Mesendoderm (in vitro differentiated cells): ENCODE measurements around the gene PPP2R5C.

Experiments used
- DNase-seq: peaks from one replicate; pipeline ENCODE4 v3.0.0; 2013
- H2AK5ac ChIP-seq: 2 replicates; pipeline ENCODE4 v1.6.1; 2013; ENCODE audit warnings: low read length, inconsistent platforms
- H2BK120ac ChIP-seq: 2 replicates; pipeline ENCODE4 v1.6.1; 2013; ENCODE audit warnings: low read depth, mild to moderate bottlenecking, low read length, moderate library complexity, mixed read lengths
- H2BK15ac ChIP-seq: replicated peaks from 2 replicates; pipeline ENCODE4 v1.6.1; 2013; ENCODE audit warnings: low read depth, mild to moderate bottlenecking, moderate library complexity
- H2BK5ac ChIP-seq: 2 replicates; pipeline ENCODE4 v1.6.1; 2013; ENCODE audit warnings: low read length, inconsistent platforms
- H3K18ac ChIP-seq: 2 replicates; pipeline ENCODE4 v1.6.1; 2013; ENCODE audit warnings: mild to moderate bottlenecking, low read length, mixed read lengths
- H3K23ac ChIP-seq: one replicate; pipeline ENCODE4 v1.6.1; 2013; ENCODE audit warnings: low read length
- H3K27ac ChIP-seq: 2 replicates; pipeline ENCODE4 v1.5.1; 2013; ENCODE audit warnings: low read depth, mild to moderate bottlenecking, inconsistent platforms, low read length, moderate library complexity
- H3K27me3 ChIP-seq: 2 replicates; pipeline ENCODE4 v1.6.1; 2013; ENCODE audit warnings: low read length, control low read depth, mild to moderate bottlenecking, inconsistent platforms; ENCODE audit not compliant: insufficient read depth, poor library complexity
- H3K36me3 ChIP-seq: 2 replicates; pipeline ENCODE4 v1.6.1; 2013; ENCODE audit warnings: low read length, inconsistent platforms; ENCODE audit not compliant: control insufficient read depth, insufficient read depth
- H3K4ac ChIP-seq: one replicate; pipeline ENCODE4 v1.6.1; 2013; ENCODE audit warnings: low read depth, mild to moderate bottlenecking, low read length, moderate library complexity
- H3K4me1 ChIP-seq: 2 replicates; pipeline ENCODE4 v1.6.1; 2013; ENCODE audit warnings: low read depth, low read length, inconsistent platforms; ENCODE audit not compliant: control insufficient read depth
- H3K4me2 ChIP-seq: 2 replicates; pipeline ENCODE4 v1.6.1; 2013; ENCODE audit warnings: low read length
- H3K4me3 ChIP-seq: 2 replicates; pipeline ENCODE4 v1.5.1; 2013; ENCODE audit warnings: mild to moderate bottlenecking, low read length
- H3K56ac ChIP-seq: one replicate; pipeline ENCODE4 v1.6.1; 2013; ENCODE audit warnings: low read length
- H3K79me1 ChIP-seq: 2 replicates; pipeline ENCODE4 v1.6.1; 2013; ENCODE audit warnings: low read length, inconsistent platforms
- H3K79me2 ChIP-seq: 2 replicates; pipeline ENCODE4 v1.6.1; 2013; ENCODE audit warnings: mild to moderate bottlenecking, low read length; ENCODE audit not compliant: control insufficient read depth, insufficient read depth
- H3K9ac ChIP-seq: 2 replicates; pipeline ENCODE4 v1.6.1; 2013; ENCODE audit warnings: low read length, inconsistent platforms
- H4K5ac ChIP-seq: one replicate; pipeline ENCODE4 v1.6.1; 2013; ENCODE audit warnings: low read length
- H4K8ac ChIP-seq: one replicate; pipeline ENCODE4 v1.6.1; 2013; ENCODE audit warnings: low read depth, mild to moderate bottlenecking, control low read depth, low read length, moderate library complexity
- WGBS: extraction: QIAGEN DNeasy Blood & Tissue Kit; methylation state at CpG from one replicate; pipeline ENCODE4 v1.1.7; 2013; ENCODE audit warnings: low lambda C conversion rate, missing lambda C conversion rate; ENCODE audit not compliant: insufficient coverage; ENCODE audit errors: extremely low coverage; 5-methylcytosine and 5-hydroxymethylcytosine counted together

PPP2R5C gene

DNA sequence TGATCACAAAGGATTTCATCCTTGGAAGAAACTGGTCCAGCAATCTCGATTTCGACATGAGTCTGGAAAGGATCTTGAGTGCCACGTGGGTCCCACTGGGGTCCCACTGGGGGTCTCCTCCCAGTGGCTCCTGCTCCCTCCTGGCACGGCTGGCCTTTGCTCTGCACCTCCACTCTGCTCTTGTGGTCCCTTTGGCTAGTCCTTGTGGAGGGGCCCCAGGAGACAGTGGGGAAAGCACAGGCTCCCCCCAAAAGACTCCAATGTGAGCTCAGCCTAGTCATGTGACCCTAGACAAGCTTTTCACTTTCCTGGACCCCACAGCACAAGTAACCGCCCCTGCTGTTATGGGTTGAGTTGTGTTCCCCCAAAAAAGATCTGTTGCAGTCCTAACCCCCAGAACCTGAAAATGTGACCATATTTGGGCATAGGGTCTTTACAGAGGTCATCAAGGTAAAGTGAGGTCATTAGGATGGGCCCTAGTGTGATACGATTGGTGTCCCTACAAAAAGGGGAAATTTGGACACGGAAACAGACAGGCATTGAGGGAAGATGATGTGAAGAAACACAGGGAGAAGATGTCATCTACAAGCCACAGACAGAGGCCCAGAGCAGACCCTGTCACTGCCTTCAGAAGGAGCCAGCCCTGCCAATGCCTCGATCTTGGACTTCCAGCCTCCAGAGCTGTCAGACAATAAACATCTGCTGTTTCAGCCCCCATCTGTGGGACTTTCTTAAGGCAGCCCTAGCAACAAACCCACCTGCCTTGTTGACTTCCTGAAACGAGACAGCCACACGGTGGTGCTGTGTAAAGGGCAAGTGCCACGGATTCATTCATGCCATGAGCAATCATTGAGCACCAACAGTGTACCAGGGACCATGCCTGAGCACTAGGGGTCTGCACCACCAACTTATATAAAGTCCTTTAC is 23.8 kb upstream of the PPP2R5C start:
- H3K79me1 ChIP-seq, result no peaks in the 10 kb centered on the region
- no peaks in the 10 kb centered on the region for H3K36me3 ChIP-seq
- no peaks in the 10 kb centered on the region for H3K27me3 ChIP-seq
- H3K4me2 ChIP-seq, result no peak overlapping the region
- no peak overlapping the region for H2BK120ac ChIP-seq
- no peak overlapping the region for H3K18ac ChIP-seq
- no peaks in the 10 kb centered on the region for H3K79me2 ChIP-seq
- H4K5ac ChIP-seq, result no peak overlapping the region
- no peaks in the 10 kb centered on the region for H3K4me1 ChIP-seq
- H2BK15ac ChIP-seq, result no peak overlapping the region
- H3K23ac ChIP-seq, result no peak overlapping the region
- H2AK5ac ChIP-seq, result no peak overlapping the region
- no peak overlapping the region for H3K56ac ChIP-seq
- no peak overlapping the region for H3K4me3 ChIP-seq
- no peak overlapping the region for H3K4ac ChIP-seq
- H2BK5ac ChIP-seq, result no peak overlapping the region
- WGBS, result no CpG with 5 or more reads among the region's 11 CpGs
- no peak overlapping the region for H3K27ac ChIP-seq
- H3K9ac ChIP-seq, result no peak overlapping the region
- DNase-seq, result no peak
- H4K8ac ChIP-seq, result no peak overlapping the region

DNA sequence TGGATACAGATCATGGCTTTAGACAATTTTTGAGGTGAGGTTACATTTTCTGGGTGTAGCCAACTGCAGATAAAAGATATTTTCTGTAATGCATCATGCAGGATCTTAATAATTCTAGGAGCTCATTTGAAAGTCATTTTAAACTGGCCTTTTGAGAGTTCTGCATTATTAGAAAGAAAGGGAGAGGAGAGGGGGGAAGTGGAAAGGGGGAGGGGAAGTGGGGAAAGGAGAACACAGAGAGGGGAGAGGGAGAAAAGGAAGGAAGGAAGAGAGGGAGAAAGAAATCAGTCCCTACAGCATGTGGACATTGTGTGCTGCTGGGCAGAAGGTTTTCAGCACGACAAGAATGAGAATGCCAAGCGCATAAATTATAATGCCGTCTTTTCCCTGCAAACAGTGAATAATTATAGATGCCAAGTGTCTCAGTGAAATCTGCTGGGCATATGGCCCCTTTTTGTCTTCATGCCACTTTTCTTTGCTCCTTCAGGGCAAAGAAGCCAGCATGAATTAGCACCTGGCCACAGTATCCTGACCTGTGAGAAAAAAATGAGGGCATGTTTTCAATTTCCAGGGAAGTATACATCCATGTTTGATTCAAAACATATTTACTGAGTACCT is 22.7 kb upstream of the PPP2R5C start:
- no peak overlapping the region for H2BK15ac ChIP-seq
- H3K79me1 ChIP-seq, result no peaks in the 10 kb centered on the region
- no peak overlapping the region for H3K23ac ChIP-seq
- no peak overlapping the region for H3K27ac ChIP-seq
- H3K56ac ChIP-seq, result no peak overlapping the region
- no peak overlapping the region for H3K9ac ChIP-seq
- no peak overlapping the region for H2BK120ac ChIP-seq
- H3K27me3 ChIP-seq, result no peaks in the 10 kb centered on the region
- H2AK5ac ChIP-seq, result no peak overlapping the region
- H3K79me2 ChIP-seq, result no peaks in the 10 kb centered on the region
- no peak overlapping the region for H3K4ac ChIP-seq
- no peak overlapping the region for H3K4me2 ChIP-seq
- WGBS, result no CpG with 5 or more reads among the region's 3 CpGs
- H3K4me3 ChIP-seq, result no peak overlapping the region
- no peaks in the 10 kb centered on the region for H3K36me3 ChIP-seq
- H2BK5ac ChIP-seq, result no peak overlapping the region
- no peaks in the 10 kb centered on the region for H3K4me1 ChIP-seq
- no peak for DNase-seq
- H4K8ac ChIP-seq, result no peak overlapping the region
- no peak overlapping the region for H4K5ac ChIP-seq
- no peak overlapping the region for H3K18ac ChIP-seq

- Histone ChIP-seq H3K18ac (no peak overlapping the region), H4K5ac (no peak overlapping the region), H2BK120ac (no peak overlapping the region), H3K4me2 (no peak overlapping the region), H3K27me3 (no peaks in the 10 kb centered on the region), H4K8ac (no peak overlapping the region), H2BK15ac (no peak overlapping the region), H3K4me3 (no peak overlapping the region), H3K4ac (no peak overlapping the region), H2BK5ac (no peak overlapping the region), H3K79me2 (no peaks in the 10 kb centered on the region), H3K4me1 (no peaks in the 10 kb centered on the region), H3K79me1 (no peaks in the 10 kb centered on the region), H3K56ac (no peak overlapping the region), H3K9ac (no peak overlapping the region), H3K36me3 (no peaks in the 10 kb centered on the region), H2AK5ac (no peak overlapping the region), H3K23ac (no peak overlapping the region), H3K27ac (no peak overlapping the region)
- WGBS, result no CpG with 5 or more reads among the region's 8 CpGs
- DNase-seq, result no peak
Measured at GRCh38 chr14:101739446-101740141, 21.9 kb upstream of the PPP2R5C start.

- Histone ChIP-seq H3K18ac (no peak overlapping the region), H3K27ac (no peak overlapping the region), H3K79me1 (no peaks in the 10 kb centered on the region), H3K36me3 (no peaks in the 10 kb centered on the region), H4K5ac (no peak overlapping the region), H2AK5ac (no peak overlapping the region), H4K8ac (no peak overlapping the region), H2BK120ac (no peak overlapping the region), H3K79me2 (no peaks in the 10 kb centered on the region), H2BK5ac (no peak overlapping the region), H3K4me1 (no peaks in the 10 kb centered on the region), H3K4me3 (no peak overlapping the region), H3K23ac (no peak overlapping the region), H3K27me3 (no peaks in the 10 kb centered on the region), H3K56ac (no peak overlapping the region), H2BK15ac (no peak overlapping the region), H3K4ac (no peak overlapping the region), H3K4me2 (no peak overlapping the region), H3K9ac (no peak overlapping the region)
- DNase-seq, result no peak
- no CpG with 5 or more reads among the region's 3 CpGs for WGBS
Measured at GRCh38 chr14:101740981-101741380, 20.5 kb upstream of the PPP2R5C start.

DNA sequence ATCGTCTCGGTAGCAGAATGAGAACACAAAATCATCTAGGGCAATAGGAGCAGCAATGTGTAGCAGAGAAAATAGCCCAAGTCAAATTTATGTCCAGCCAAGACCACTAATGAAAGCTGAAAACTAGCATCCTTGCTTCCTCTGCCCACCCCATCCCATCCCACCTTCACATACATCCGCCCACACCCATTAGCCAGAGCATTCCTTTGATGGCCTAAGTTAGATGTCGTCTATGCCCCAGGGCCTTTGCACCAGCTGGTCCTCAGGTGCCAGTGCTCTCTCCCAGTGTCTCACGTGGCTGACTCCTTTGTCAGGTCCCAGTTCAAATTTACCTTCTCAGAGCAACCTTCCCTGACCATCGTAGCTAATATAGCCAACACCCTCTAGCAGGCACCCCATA is 17.8 kb upstream of the PPP2R5C start:
- no peak overlapping the region for H3K23ac ChIP-seq
- H3K36me3 ChIP-seq, result no peaks in the 10 kb centered on the region
- no peak overlapping the region for H3K56ac ChIP-seq
- no peak overlapping the region for H2AK5ac ChIP-seq
- H3K4me3 ChIP-seq, result no peak overlapping the region
- DNase-seq, result no peak
- H2BK15ac ChIP-seq, result no peak overlapping the region
- H2BK5ac ChIP-seq, result no peak overlapping the region
- H3K27me3 ChIP-seq, result no peaks in the 10 kb centered on the region
- H3K4ac ChIP-seq, result no peak overlapping the region
- no peaks in the 10 kb centered on the region for H3K4me1 ChIP-seq
- H3K4me2 ChIP-seq, result no peak overlapping the region
- H4K5ac ChIP-seq, result no peak overlapping the region
- no peaks in the 10 kb centered on the region for H3K79me1 ChIP-seq
- H3K27ac ChIP-seq, result no peak overlapping the region
- no peaks in the 10 kb centered on the region for H3K79me2 ChIP-seq
- no peak overlapping the region for H3K9ac ChIP-seq
- no peak overlapping the region for H3K18ac ChIP-seq
- H2BK120ac ChIP-seq, result no peak overlapping the region
- no peak overlapping the region for H4K8ac ChIP-seq
- WGBS, result no CpG with 5 or more reads among the region's 6 CpGs
